WERI-Rb-1 (cell line): Measurements from ENCODE around the gene PEPD.

ENCODE experiments used
- DNase-seq: peaks from one replicate; pipeline ENCODE4 v3.0.0-alpha.2; 2020
- H3K27ac ChIP-seq: fragments of 250-450 bp; sonication (Bioruptor Pico); 2 replicates; pipeline ENCODE4 v1.5.1; 2020; ENCODE audit warnings: mild to moderate bottlenecking, moderate library complexity
- H3K27me3 ChIP-seq: fragments of 250-450 bp; sonication (Bioruptor Pico); 2 replicates; pipeline ENCODE4 v1.5.1; 2021; ENCODE audit warnings: mild to moderate bottlenecking, low read depth, moderate library complexity; ENCODE audit not compliant: insufficient read depth, severe bottlenecking
- H3K36me3 ChIP-seq: fragments of 250-450 bp; sonication (Bioruptor Pico); 2 replicates; pipeline ENCODE4 v1.5.1; 2020; ENCODE audit warnings: mild to moderate bottlenecking, moderate library complexity
- H3K4me3 ChIP-seq: 2 replicates; pipeline ENCODE4 v1.5.1; 2011; ENCODE audit warnings: low read depth, mild to moderate bottlenecking, control low read depth, low read length
- H3K9me3 ChIP-seq: fragments of 250-450 bp; sonication (Bioruptor Pico); 2 replicates; pipeline ENCODE4 v1.5.1; 2021; ENCODE audit warnings: mild to moderate bottlenecking, moderate library complexity; ENCODE audit not compliant: severe bottlenecking
- CTCF ChIP-seq: IDR thresholded peaks from 2 replicates; pipeline ENCODE4 v1.5.1; 2011; ENCODE audit warnings: low read depth, mild to moderate bottlenecking, control low read depth, inconsistent platforms, low read length

PEPD gene

GRCh38 chr19:33411621-33412180 lies 109.9 kb downstream of the PEPD start:
- TF ChIP-seq CTCF = no peak
- Histone ChIP-seq H3K9me3 (peaks cover 2% of the 10 kb centered on the region), H3K4me3 (no peak overlapping the region), H3K27ac (no peak overlapping the region), H3K27me3 (no peaks in the 10 kb centered on the region), H3K36me3 (peaks cover 3% of the 10 kb centered on the region)
- DNase-seq = no peak

GRCh38 chr19:33410915-33411401 lies 110.6 kb downstream of the PEPD start:
- Histone ChIP-seq H3K27me3 (no peaks in the 10 kb centered on the region), H3K27ac (no peak overlapping the region), H3K9me3 (no peaks in the 10 kb centered on the region), H3K36me3 (peaks cover 3% of the 10 kb centered on the region), H3K4me3 (no peak overlapping the region)
- no peak for DNase-seq
- TF ChIP-seq CTCF = no peak

- Histone ChIP-seq H3K27ac (no peak overlapping the region), H3K4me3 (no peak overlapping the region), H3K9me3 (no peaks in the 10 kb centered on the region), H3K27me3 (no peaks in the 10 kb centered on the region), H3K36me3 (peaks cover 3% of the 10 kb centered on the region)
- no peak for TF ChIP-seq CTCF
- no peak for DNase-seq
Measured at GRCh38 chr19:33409906-33410685, 111.5 kb downstream of the PEPD start.

GRCh38 chr19:33408538-33409434 lies 112.8 kb downstream of the PEPD start:
- H3K9me3 ChIP-seq = no peaks in the 10 kb centered on the region
- no peak overlapping the region for H3K27ac ChIP-seq
- TF ChIP-seq CTCF = no peak
- H3K36me3 ChIP-seq = peaks cover 3% of the 10 kb centered on the region
- DNase-seq = no peak
- H3K27me3 ChIP-seq = no peaks in the 10 kb centered on the region
- no peak overlapping the region for H3K4me3 ChIP-seq

- DNase-seq = no peak
- Histone ChIP-seq H3K27ac (no peak overlapping the region), H3K4me3 (no peak overlapping the region), H3K27me3 (no peaks in the 10 kb centered on the region), H3K36me3 (peaks cover 3% of the 10 kb centered on the region), H3K9me3 (no peaks in the 10 kb centered on the region)
- no peak for TF ChIP-seq CTCF
Measured at GRCh38 chr19:33408116-33408515, 113.5 kb downstream of the PEPD start.
